ENCODE results near the gene RCN1.
"Not testable (repeated sequence)": the region's sequence is repeated elsewhere in the genome, so short reads cannot be mapped to it uniquely, and the experiment has no call there.

Gene RCN1

GRCh38 chr11:32073644-32074026 is 17.2 kb upstream of the RCN1 start:
- DNase-seq = no peak

GRCh38 chr11:32079553-32079952 is 11.3 kb upstream of the RCN1 start:
- DNase-seq = no peak

- DNase-seq = no peak
These were observed 10.4 kb upstream of the RCN1 start for GRCh38 chr11:32080361-32080980.

GRCh38 chr11:32081129-32081641 is 9.7 kb upstream of the RCN1 start:
- no peak for DNase-seq

- DNase-seq = no peak
These were observed 9.0 kb upstream of the RCN1 start for GRCh38 chr11:32081901-32082300.

GRCh38 chr11:32082346-32082986 is 8.4 kb upstream of the RCN1 start:
- DNase-seq = no peak

- DNase-seq = no peak
These were observed 3.3 kb upstream of the RCN1 start for GRCh38 chr11:32087597-32087996.

GRCh38 chr11:32088117-32088941 is 2.5 kb upstream of the RCN1 start:
- DNase-seq = peak in 10 of 58 donors; percentile 1 to 51 (median 20)

- DNase-seq = peak in 1 of 58 donors; percentile 2
These were observed 1.8 kb downstream of the RCN1 start for GRCh38 chr11:32092581-32093170.

GRCh38 chr11:32094923-32095322 is 4.0 kb downstream of the RCN1 start:
- DNase-seq = peak in 2 of 58 donors; percentile 3 to 19

GRCh38 chr11:32098142-32098903 is 7.4 kb downstream of the RCN1 start:
- no peak for DNase-seq

GRCh38 chr11:32099516-32099915 is 8.6 kb downstream of the RCN1 start:
- DNase-seq = no peak

- DNase-seq = no peak
These were observed 9.6 kb downstream of the RCN1 start for GRCh38 chr11:32100495-32100894.

- DNase-seq = peak in 1 of 58 donors; percentile 20
These were observed 10.9 kb downstream of the RCN1 start for GRCh38 chr11:32101791-32102190.

GRCh38 chr11:32103121-32103719 is 12.3 kb downstream of the RCN1 start:
- DNase-seq = not testable (repeated sequence)

GRCh38 chr11:32103941-32104340 is 13.1 kb downstream of the RCN1 start:
- no peak for DNase-seq

- DNase-seq = no peak
These were observed 15.1 kb downstream of the RCN1 start for GRCh38 chr11:32105871-32106560.

- no peak for DNase-seq
These were observed 16.8 kb downstream of the RCN1 start for GRCh38 chr11:32107647-32108046.

GRCh38 chr11:32108576-32108975 is 17.7 kb downstream of the RCN1 start:
- DNase-seq = no peak

- no peak for DNase-seq
These were observed 18.3 kb downstream of the RCN1 start for GRCh38 chr11:32109138-32109537.
